Ascending aorta (tissue), 2 donors: ENCODE measurements around the gene TRIM65. TPM values are rescaled to one million over a fixed set of nuclear protein-coding genes. Genes with fewer than 3 reads are reported as not detected.

ENCODE experiments used
- DNase-seq, 2 donors: peaks; one replicate each; pipeline ENCODE4 v3.0.0-alpha.2; 2019; ENCODE audit warnings: low spot score in 2 of 2
- H3K27ac ChIP-seq, 2 donors: fragments of 200-600 bp; sonication (generic); one replicate each; pipeline ENCODE4 v1.5.1; 2016 to 2017; ENCODE audit warnings: mild to moderate bottlenecking in 1 of 2
- H3K27me3 ChIP-seq: fragments of 200-600 bp; sonication (generic); one replicate; pipeline ENCODE4 v1.5.1; 2017
- H3K36me3 ChIP-seq, 2 donors: fragments of 200-600 bp; sonication (generic); one replicate each; pipeline ENCODE4 v1.5.1; 2016
- H3K4me1 ChIP-seq, 2 donors: fragments of 200-600 bp; sonication (generic); one replicate each; pipeline ENCODE4 v1.5.1; 2016 to 2017; ENCODE audit warnings: mild to moderate bottlenecking in 1 of 2
- H3K4me3 ChIP-seq, 2 donors: fragments of 200-600 bp; sonication (generic); one replicate each; pipeline ENCODE4 v1.5.1; 2016 to 2017; ENCODE audit warnings: mild to moderate bottlenecking in 1 of 2
- H3K9me3 ChIP-seq, 2 donors: fragments of 200-600 bp; sonication (generic); one replicate each; pipeline ENCODE4 v1.5.1; 2016
- intact Hi-C: fragments of 100-400 bp; cut with DNase I; formaldehyde crosslinking; loops from one replicate; pipeline ENCODE4 v1.15.1; 2023
- total RNA-seq: library from RNA; depleted of rRNA; stranded (reverse); fragments of >200 nt; gene quantifications from one replicate; pipeline ENCODE4 v1.1.0, GENCODE V29; 2016
- TF ChIP-seq, protein P1 (sequence below), 3 experiments: fragments of 200-600 bp in 2 of 3; fragments of 450-650 bp in 1 of 3; sonication (generic) in 2 of 3; IDR thresholded peaks; one replicate each; pipeline ENCODE4 v1.5.1; 2016 to 2019; ENCODE audit warnings: antibody characterized with exemption in 3 of 3, mild to moderate bottlenecking in 1 of 3, moderate library complexity in 1 of 3

TRIM65 gene
- total RNA-seq, 1 donor from 2014 or later: 43.3 TPM

DNA sequence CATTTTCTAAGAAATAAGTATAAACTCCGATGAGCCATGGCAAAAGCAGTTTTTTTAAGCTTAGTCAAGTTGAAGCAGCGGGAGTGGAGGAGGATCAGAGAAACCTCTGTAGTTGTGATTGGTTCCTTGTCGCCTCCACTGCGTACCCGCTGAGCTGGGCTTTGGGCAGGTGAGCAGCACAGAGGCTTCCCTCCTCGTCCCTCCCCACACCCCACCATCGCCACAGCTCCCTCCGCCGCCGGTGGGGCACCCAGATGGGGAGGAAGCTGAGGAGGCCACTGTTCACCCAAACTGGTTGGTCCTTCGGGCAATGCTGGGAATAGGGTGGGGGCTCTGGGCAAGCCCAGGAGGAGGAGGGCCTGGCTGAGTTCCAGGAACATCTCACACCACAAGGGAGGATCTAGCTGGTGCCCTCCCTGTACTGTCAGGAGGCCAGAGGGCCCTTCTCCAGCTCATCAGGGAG is 13.1 kb upstream of the TRIM65 start:
- Histone ChIP-seq H3K9me3 (no peaks in the 10 kb centered on the region), H3K4me1 (no peaks in the 10 kb centered on the region), H3K27ac (no peak overlapping the region), H3K36me3 (peaks cover 8 to 18% of the 10 kb centered on the region in 2 donors), H3K4me3 (no peak overlapping the region), H3K27me3 (no peaks in the 10 kb centered on the region)
- TF ChIP-seq, protein P1, sequence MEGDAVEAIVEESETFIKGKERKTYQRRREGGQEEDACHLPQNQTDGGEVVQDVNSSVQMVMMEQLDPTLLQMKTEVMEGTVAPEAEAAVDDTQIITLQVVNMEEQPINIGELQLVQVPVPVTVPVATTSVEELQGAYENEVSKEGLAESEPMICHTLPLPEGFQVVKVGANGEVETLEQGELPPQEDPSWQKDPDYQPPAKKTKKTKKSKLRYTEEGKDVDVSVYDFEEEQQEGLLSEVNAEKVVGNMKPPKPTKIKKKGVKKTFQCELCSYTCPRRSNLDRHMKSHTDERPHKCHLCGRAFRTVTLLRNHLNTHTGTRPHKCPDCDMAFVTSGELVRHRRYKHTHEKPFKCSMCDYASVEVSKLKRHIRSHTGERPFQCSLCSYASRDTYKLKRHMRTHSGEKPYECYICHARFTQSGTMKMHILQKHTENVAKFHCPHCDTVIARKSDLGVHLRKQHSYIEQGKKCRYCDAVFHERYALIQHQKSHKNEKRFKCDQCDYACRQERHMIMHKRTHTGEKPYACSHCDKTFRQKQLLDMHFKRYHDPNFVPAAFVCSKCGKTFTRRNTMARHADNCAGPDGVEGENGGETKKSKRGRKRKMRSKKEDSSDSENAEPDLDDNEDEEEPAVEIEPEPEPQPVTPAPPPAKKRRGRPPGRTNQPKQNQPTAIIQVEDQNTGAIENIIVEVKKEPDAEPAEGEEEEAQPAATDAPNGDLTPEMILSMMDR (IDR thresholded peaks at IDR 0.05): no peak
- intact Hi-C loops: loop anchor here (5.0 to 10.0 kb wide), 2 partner anchors 272 to 365 kb away; no protein-coding TSS in a partner anchor
- DNase-seq: no peak

DNA sequence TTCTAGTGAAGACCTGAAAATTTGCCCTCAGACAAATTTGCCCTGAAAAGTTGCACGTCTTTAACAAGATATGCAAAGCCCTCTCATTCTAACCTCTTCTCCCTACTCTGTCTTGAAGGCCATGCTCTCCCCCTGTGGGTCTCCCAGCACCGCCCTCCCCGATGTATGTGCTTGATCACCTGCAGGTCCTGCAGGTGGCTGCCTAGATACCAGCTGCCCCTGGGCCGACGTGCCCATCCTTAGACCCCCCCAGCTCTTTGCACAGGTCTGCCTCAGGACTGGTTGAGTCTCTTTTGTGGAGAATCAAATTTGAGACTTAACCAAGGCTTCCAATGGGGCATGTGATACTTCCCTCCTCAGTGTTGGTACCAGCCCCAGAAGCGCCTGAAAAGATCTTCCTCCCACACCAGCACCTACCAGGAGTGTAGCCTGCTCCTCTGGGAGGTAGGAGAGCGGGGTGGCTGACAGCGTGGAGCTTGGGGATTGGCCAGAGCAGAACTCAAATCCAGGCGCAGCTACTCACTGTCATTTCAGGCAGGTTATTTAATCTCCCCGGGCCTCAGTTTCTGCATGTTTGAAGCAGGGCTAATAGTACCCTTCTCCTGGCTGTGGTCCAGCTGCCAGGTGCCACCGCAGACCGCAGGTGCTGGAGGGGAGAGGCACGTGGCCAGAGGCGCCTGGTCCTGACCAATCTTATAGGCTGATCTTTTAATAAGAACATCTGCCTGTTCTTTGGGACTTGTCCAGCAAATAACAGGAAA is 12.5 kb upstream of the TRIM65 start:
- intact Hi-C loops: loop anchor here (5.0 to 10.0 kb wide), 2 partner anchors 273 to 366 kb away; no protein-coding TSS in a partner anchor
- no peak for DNase-seq

GRCh38 chr17:75908201-75908600 is 11.4 kb upstream of the TRIM65 start:
- intact Hi-C loops: loop anchor here (5.0 to 10.0 kb wide), 2 partner anchors 274 to 367 kb away; no protein-coding TSS in a partner anchor

More for the DNA sequence above, 12.5 kb upstream of the TRIM65 start:
- TF ChIP-seq, protein P1 (IDR thresholded peaks at IDR 0.05): no peak
- Histone ChIP-seq H3K9me3 (no peaks in the 10 kb centered on the region), H3K4me1 (no peaks in the 10 kb centered on the region), H3K4me3 (no peak overlapping the region), H3K27ac (no peak overlapping the region), H3K36me3 (peaks cover 6 to 14% of the 10 kb centered on the region in 2 donors), H3K27me3 (no peaks in the 10 kb centered on the region)

GRCh38 chr17:75906143-75906884 is 9.6 kb upstream of the TRIM65 start:
- Histone ChIP-seq H3K36me3 (peaks cover 11 to 14% of the 10 kb centered on the region in 2 donors), H3K9me3 (no peaks in the 10 kb centered on the region), H3K27ac (peak overlapping the region; percentile 12 to 85), H3K4me3 (no peak overlapping the region), H3K4me1 (peaks cover 5 to 6% of the 10 kb centered on the region in 2 donors), H3K27me3 (no peaks in the 10 kb centered on the region)
- TF ChIP-seq, protein P1 (IDR thresholded peaks at IDR 0.05): no peak
- no peak for DNase-seq
- intact Hi-C loops: loop anchor here (5.0 to 10.0 kb wide), 2 partner anchors 276 to 368 kb away; no protein-coding TSS in a partner anchor

More at GRCh38 chr17:75908201-75908600, 11.4 kb upstream of the TRIM65 start:
- H3K36me3 ChIP-seq: peaks cover 0 to 6% of the 10 kb centered on the region in 2 donors
- no peak overlapping the region for H3K27ac ChIP-seq
- peaks cover 5 to 6% of the 10 kb centered on the region in 2 donors for H3K4me1 ChIP-seq
- DNase-seq: no peak
- H3K27me3 ChIP-seq: no peaks in the 10 kb centered on the region
- no peaks in the 10 kb centered on the region for H3K9me3 ChIP-seq
- H3K4me3 ChIP-seq: no peak overlapping the region
- TF ChIP-seq, protein P1 (IDR thresholded peaks at IDR 0.05): no peak

GRCh38 chr17:75904749-75905521 is 8.2 kb upstream of the TRIM65 start, which contains the start of gene MRPL38:
Gene MRPL38, minus strand, starts transcription at chr17:75904884. Its CDS starts 9 bp downstream, at chr17:75904875.
- TF ChIP-seq, protein P1 (IDR thresholded peaks at IDR 0.05): peak; percentile 98 to 100 (median 99)
- intact Hi-C loops: loop anchor here (2.0 to 10.0 kb wide), 6 partner anchors 28 to 370 kb away; partner anchors contain the start of genes ACOX1, FBF1 and TEN1
- peak within 1 kb of the TSS; percentile 85 to 94 for H3K27ac ChIP-seq
- peak; percentile 73 to 96 for DNase-seq
- peak within 1 kb of the TSS; percentile 74 to 79 for H3K4me3 ChIP-seq
- peaks cover 5 to 6% of the 10 kb centered on the region in 2 donors for H3K4me1 ChIP-seq
- H3K27me3 ChIP-seq: no peaks in the 10 kb centered on the region
- H3K9me3 ChIP-seq: no peaks in the 10 kb centered on the region
- H3K36me3 ChIP-seq: peaks cover 25 to 27% of the 10 kb centered on the region in 2 donors
